Measurements from ENCODE around the gene KIAA0753. TPM values are rescaled to one million over a fixed set of nuclear protein-coding genes. Genes with fewer than 3 reads are reported as not detected.

Gene KIAA0753
- total and polyA plus RNA-seq, 2 of the 13 experiments (the other 11 are each of a cell fraction or from before 2014, with no cell fraction given): 5.2 to 9.1 TPM

DNA sequence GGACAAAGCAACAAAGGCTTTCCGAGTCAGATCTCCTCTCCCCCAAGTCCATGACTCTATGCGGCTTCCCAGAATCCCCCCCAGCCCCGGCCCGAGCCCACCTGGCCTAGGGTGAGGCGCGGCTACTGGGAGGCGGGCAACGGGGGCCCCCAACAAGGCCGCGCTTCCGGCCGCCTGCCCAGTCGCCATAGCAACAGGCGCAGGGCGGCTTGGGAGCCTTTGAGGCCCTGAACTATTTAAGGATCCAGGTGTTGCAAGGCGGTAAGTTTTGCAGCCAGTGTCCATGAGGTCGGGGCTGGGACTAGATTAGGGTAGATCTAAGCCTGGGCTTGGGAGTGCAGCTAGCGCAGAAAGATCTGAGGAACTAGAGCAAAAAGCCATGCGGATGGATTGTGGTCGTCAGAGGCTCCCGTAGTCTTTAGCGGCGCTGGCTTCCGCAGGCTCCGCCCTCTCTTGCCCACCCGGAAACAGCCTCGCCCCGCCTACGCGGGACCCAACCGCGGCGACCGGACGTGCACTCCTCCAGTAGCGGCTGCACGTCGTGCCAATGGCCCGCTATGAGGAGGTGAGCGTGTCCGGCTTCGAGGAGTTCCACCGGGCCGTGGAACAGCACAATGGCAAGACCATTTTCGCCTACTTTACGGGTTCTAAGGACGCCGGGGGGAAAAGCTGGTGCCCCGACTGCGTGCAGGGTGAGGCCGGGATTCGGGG, at the start of gene KIAA0753, which contains the start of gene TXNDC17 (continued):
- TF ChIP-seq, protein P1, sequence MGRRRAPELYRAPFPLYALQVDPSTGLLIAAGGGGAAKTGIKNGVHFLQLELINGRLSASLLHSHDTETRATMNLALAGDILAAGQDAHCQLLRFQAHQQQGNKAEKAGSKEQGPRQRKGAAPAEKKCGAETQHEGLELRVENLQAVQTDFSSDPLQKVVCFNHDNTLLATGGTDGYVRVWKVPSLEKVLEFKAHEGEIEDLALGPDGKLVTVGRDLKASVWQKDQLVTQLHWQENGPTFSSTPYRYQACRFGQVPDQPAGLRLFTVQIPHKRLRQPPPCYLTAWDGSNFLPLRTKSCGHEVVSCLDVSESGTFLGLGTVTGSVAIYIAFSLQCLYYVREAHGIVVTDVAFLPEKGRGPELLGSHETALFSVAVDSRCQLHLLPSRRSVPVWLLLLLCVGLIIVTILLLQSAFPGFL (CRISPR knock-in tag; IDR thresholded peaks at IDR 0.05): no peak
- TF ChIP-seq, protein P2, sequence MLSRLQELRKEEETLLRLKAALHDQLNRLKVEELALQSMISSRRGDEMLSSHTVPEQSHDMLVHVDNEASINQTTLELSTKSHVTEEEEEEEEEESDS (CRISPR knock-in tag; IDR thresholded peaks at IDR 0.05; ENCODE audit: borderline replicate concordance): peak; percentile 32
- TF ChIP-seq, protein P3, sequence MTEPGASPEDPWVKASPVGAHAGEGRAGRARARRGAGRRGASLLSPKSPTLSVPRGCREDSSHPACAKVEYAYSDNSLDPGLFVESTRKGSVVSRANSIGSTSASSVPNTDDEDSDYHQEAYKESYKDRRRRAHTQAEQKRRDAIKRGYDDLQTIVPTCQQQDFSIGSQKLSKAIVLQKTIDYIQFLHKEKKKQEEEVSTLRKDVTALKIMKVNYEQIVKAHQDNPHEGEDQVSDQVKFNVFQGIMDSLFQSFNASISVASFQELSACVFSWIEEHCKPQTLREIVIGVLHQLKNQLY (CRISPR knock-in tag; IDR thresholded peaks at IDR 0.05): no peak; the same call in 1 of the 2 replicates
- peak; percentile 67 for TF ChIP-seq TGIF2 (CRISPR knock-in tag; IDR thresholded peaks at IDR 0.05)
- TF ChIP-seq LCORL (IDR thresholded peaks at IDR 0.05): no peak
- TF ChIP-seq LCORL (CRISPR knock-in tag; IDR thresholded peaks at IDR 0.05): peak; percentile 34; the same call in 1 of the 2 replicates
- TF ChIP-seq, protein P4, sequence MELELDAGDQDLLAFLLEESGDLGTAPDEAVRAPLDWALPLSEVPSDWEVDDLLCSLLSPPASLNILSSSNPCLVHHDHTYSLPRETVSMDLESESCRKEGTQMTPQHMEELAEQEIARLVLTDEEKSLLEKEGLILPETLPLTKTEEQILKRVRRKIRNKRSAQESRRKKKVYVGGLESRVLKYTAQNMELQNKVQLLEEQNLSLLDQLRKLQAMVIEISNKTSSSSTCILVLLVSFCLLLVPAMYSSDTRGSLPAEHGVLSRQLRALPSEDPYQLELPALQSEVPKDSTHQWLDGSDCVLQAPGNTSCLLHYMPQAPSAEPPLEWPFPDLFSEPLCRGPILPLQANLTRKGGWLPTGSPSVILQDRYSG (CRISPR knock-in tag; IDR thresholded peaks at IDR 0.05): no peak
- peak; percentile 28; the same call in 1 of the 2 replicates for TF ChIP-seq HOXA9 (CRISPR knock-in tag; IDR thresholded peaks at IDR 0.05; ENCODE audit: borderline replicate concordance)
- TF ChIP-seq ZNF737 (CRISPR knock-in tag; IDR thresholded peaks at IDR 0.05; ENCODE audit: borderline replicate concordance): 0 out of 2 replicates have a peak, but pooled peaks have one; percentile 14
- TF ChIP-seq, protein P5, sequence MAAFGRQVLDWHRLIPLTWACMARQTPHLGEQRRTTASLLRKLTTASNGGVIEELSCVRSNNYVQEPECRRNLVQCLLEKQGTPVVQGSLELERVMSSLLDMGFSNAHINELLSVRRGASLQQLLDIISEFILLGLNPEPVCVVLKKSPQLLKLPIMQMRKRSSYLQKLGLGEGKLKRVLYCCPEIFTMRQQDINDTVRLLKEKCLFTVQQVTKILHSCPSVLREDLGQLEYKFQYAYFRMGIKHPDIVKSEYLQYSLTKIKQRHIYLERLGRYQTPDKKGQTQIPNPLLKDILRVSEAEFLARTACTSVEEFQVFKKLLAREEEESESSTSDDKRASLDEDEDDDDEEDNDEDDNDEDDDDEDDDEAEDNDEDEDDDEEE (CRISPR knock-in tag; IDR thresholded peaks at IDR 0.05): no peak; the same call in 1 of the 2 replicates
- TF ChIP-seq, protein P6, sequence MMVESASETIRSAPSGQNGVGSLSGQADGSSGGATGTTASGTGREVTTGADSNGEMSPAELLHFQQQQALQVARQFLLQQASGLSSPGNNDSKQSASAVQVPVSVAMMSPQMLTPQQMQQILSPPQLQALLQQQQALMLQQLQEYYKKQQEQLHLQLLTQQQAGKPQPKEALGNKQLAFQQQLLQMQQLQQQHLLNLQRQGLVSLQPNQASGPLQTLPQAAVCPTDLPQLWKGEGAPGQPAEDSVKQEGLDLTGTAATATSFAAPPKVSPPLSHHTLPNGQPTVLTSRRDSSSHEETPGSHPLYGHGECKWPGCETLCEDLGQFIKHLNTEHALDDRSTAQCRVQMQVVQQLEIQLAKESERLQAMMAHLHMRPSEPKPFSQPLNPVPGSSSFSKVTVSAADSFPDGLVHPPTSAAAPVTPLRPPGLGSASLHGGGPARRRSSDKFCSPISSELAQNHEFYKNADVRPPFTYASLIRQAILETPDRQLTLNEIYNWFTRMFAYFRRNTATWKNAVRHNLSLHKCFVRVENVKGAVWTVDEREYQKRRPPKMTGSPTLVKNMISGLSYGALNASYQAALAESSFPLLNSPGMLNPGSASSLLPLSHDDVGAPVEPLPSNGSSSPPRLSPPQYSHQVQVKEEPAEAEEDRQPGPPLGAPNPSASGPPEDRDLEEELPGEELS (CRISPR knock-in tag; IDR thresholded peaks at IDR 0.05): peak; percentile 25; the same call in 1 of the 2 replicates
- TF ChIP-seq ZNF572 (CRISPR knock-in tag; IDR thresholded peaks at IDR 0.05): 0 out of 2 replicates have a peak, but pooled peaks have one; percentile 48
- peak; percentile 87 for TF ChIP-seq ASH2L (IDR thresholded peaks at IDR 0.05; ENCODE audit: insufficient read length, low read depth, low read length)
- peak; percentile 97 for TF ChIP-seq POLR2G (IDR thresholded peaks at IDR 0.05; ENCODE audit: low read depth, low read length)
- TF ChIP-seq ONECUT2 (CRISPR knock-in tag; IDR thresholded peaks at IDR 0.05): no peak
- TF ChIP-seq PHF20 (CRISPR knock-in tag; IDR thresholded peaks at IDR 0.05): peak; percentile 92
